ENCODE measurements around the gene CEACAM20.

DNA sequence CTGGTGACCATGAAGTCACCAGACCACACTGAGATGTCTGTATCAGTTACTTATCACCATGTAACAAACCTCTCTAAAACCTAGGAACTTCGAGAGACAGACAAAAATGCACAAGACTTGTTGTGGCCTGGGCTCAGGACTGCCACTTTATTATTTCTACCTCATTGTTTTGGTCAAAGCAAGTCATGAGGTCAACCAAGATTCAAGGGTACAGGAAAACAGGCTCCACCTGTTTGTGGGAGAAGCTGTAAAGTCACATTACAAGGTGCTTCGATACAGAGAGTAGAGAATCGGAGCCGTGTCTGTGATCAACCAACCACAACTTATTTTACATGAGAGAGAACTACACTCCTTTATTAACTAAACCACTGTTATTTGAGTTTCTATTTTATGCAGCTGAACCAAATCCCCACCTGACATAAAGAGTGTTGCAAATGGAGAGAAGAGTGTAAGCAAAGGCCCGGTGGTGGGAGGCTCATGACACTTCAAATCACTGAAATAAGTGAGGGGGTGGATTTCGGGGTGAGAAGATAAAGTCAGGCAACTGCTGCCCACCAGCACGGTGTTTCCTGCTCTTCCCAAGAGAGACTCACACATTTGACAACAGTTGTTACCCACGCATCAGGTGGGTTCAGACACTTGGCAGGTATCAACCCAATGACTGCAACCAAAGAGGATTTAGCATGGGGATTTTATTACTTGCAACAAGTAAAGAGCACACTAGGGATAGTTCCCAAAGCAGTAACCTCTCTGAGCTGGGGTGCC lies 44.9 kb upstream of the CEACAM20 start:
- TF ChIP-seq POLR2A (IDR thresholded peaks at IDR 0.05; ENCODE audit: low read length) (no peak), GATA1 (IDR thresholded peaks at IDR 0.05; ENCODE audit: low read depth, low read length) (no peak)

All from erythroblast (primary cell).